Erythroblast (primary cell): ENCODE results near the gene GRPR.

Experiments used
- GATA1 ChIP-seq: IDR thresholded peaks from 2 replicates; pipeline ENCODE4 v1.6.1; 2011; ENCODE audit warnings: low read depth, mild to moderate bottlenecking, control low read depth, low read length, moderate library complexity
- POLR2A ChIP-seq: IDR thresholded peaks from 2 replicates; pipeline ENCODE4 v1.6.1; 2011; ENCODE audit warnings: mild to moderate bottlenecking, low read length

DNA sequence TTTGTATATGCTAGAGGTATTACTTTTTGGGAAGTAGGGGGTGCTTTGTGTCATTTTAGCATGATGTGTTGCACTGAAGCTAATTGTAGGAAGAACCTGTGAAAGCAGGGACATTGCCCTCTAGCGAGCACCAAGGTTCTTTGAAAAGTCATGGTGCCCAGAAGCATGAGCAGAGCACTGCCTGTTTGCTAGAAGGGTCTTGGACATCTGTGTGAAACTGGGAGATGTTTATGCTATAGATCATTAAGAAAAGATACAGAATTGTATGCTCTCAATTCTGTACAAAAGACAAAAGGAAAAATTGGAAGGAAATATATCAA is 14.7 kb downstream of the GRPR start:
- TF ChIP-seq POLR2A (no peak), GATA1 (no peak)
